GM19238 (cell line): ENCODE measurements around the gene ZMYND10.
A peak's percentile ranks its signal among the peaks of the same experiment; 100 is the strongest.

Experiments used
- DNase-seq: peaks from one replicate; pipeline ENCODE4 v3.0.0; 2011; ENCODE audit warnings: low spot score; ENCODE audit not compliant: insufficient read length

Gene ZMYND10

GRCh38 chr3:50347187-50347813, 1.8 kb upstream of the ZMYND10 start:
- no peak for DNase-seq

GRCh38 chr3:50345008-50345407, 524 bp downstream of the ZMYND10 start:
- no peak for DNase-seq

- DNase-seq: no peak
Observed at GRCh38 chr3:50342813-50343633, 2.5 kb downstream of the ZMYND10 start.

- no peak for DNase-seq
Observed at GRCh38 chr3:50341996-50342650, 3.4 kb downstream of the ZMYND10 start.

DNA sequence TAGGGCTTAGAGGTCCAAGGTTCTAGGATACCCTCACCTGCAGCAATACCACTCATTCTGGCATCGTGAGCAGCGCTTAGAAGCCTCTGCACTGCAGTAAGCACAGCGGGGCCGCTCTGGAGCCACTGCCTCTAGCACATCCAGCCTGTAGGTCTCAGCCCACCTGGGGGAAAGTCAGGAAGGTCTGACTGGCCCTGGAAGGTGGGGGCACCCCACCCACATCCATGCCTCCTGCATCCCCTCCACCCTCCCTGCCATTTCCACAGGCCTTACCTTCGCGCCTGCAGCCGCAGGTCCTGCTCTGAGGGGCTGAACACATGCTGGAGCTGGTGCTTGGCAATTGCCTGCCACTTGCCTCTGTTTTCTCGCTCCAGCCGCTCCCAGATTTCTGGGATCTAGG, 4.0 kb downstream of the ZMYND10 start:
- DNase-seq: no peak

GRCh38 chr3:50340448-50341329, 4.8 kb downstream of the ZMYND10 start, which contains the start of gene RASSF1:
Gene RASSF1, minus strand, starts transcription at chr3:50340836. Its CDS starts 31 bp downstream, at chr3:50340805.
- peak; percentile 80 for DNase-seq

- DNase-seq: no peak
Observed at GRCh38 chr3:50340147-50340447, 5.4 kb downstream of the ZMYND10 start.

GRCh38 chr3:50339485-50340146, 5.9 kb downstream of the ZMYND10 start:
- DNase-seq: no peak

- no peak for DNase-seq
Observed at GRCh38 chr3:50338965-50339364, 6.6 kb downstream of the ZMYND10 start.

DNA sequence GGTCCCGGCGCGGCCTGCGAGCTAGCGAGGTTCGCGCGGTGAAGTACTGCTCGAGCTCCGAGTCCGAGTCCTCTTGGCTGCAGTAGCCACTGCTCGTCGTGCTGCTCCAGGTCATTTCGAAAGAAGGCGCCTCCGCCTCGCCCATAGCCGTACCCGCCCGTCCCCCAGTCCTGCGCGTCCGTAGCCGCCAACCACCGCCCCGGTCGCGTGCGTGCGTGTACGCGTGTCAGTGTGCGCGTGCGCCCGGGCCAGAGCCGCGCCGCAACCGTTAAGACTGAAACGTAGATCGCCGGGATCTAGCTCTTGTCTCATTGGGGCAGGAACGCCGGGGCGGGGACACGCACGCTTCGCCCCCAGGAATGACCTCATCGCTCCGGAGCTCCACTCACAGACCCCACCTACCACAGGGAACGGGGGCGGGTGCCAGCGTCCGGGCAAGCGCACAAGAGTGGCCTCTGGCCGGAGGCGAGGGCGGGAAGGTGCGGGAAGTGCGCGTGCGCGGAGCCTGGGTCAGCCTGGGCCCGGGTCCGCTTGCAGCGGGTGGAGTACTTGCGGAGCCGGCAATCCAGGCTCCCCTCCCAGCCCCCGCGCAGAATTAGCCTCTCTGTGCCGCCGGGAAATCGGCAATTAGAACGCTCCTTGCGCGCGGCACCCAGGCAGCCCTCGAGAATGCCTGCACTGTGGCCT, 8.2 kb downstream of the ZMYND10 start:
- DNase-seq: peak; percentile 96

DNA sequence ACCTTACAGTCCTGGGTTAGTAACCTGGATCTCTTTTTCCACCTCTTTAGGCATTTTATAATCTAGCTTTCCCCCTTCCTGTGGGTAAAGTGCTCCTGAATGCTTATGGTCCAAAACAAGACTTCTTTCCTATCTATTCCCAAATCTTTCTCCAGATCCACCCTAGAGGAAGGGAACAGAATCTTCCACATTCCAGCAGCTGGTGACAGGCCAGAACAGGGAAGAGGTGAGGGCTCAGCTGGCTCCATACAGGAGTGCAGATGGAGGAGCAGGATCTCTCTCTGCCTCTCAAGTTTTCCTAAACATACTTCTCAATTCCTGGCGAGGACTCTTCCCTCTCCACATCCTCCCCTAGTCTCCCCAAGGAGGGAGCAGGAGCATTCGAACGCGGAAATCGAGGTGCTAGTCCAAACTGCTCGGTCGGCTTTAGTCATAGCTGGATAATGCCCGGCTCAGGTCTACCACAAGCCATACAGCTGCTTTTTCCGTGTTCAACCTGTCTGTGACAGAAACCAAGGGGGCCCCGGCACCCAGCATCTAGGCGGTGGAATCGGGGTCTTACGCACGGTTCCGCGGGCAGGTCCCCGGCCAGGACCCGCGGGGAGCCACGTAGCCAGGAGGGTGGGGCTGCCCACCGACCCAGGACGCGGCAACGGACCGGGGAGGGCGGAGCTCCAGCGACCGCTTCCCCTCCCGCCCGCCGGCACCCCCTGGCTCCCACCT, 8.9 kb downstream of the ZMYND10 start:
- no peak for DNase-seq

- DNase-seq: no peak
Observed at GRCh38 chr3:50334339-50335075, 11.0 kb downstream of the ZMYND10 start.

GRCh38 chr3:50333744-50334328, 11.7 kb downstream of the ZMYND10 start:
- no peak for DNase-seq

- no peak for DNase-seq
Observed at GRCh38 chr3:50331364-50331907, 14.1 kb downstream of the ZMYND10 start.

DNA sequence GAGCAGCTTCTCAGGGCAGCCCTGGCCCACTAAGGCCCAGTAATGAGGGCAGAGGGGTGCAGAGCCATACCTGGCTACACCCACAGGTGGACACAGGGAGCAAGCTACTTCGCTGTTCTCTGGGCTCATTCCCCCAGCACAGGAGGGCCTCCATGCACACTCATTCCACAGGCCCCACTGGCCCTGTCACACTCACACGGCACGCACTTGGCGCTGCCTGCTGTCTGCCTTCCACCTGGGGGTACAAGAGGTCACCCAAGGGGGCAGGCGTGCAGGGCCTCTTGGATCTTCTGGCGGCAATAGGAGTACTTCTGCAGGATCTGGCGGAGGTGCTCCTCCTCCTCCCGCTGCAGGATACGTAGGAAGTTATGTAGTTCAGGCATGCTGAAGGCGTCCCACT, 15.2 kb downstream of the ZMYND10 start:
- no peak for DNase-seq

- DNase-seq: peak; percentile 96
Observed at GRCh38 chr3:50327943-50328691, 17.4 kb downstream of the ZMYND10 start, which contains the start of gene TUSC2. Gene TUSC2, minus strand, starts transcription at chr3:50328223. Its CDS starts 124 bp downstream, at chr3:50328099.

- no peak for DNase-seq
Observed at GRCh38 chr3:50327129-50327528, 18.4 kb downstream of the ZMYND10 start.

DNA sequence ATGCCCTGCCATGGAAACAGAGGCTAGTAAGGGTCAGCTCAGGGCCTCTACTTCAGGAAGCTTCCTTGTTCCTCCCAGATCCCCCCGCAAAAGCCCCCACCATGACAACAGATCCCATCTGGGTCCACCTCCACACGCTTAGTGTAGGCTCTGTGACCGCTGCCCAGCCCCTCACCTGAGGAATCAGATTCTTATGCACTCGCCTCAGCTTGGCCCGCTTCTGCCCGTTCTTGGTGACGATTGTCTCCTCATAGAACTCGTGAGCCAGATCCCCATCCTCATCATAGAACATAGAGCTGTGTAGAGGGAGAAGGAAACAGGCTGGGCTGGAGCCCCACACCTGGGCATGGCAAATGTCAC, 19.4 kb downstream of the ZMYND10 start:
- no peak for DNase-seq
